GM12878 (cell line): ENCODE results near the gene NUP85. TPM values are rescaled to one million over a fixed set of nuclear protein-coding genes. Genes with fewer than 3 reads are reported as not detected.

Experiments
- ASH2L ChIP-seq: fragments of 300-600, 200-600 bp; sonication (generic); IDR thresholded peaks from 2 replicates; pipeline ENCODE4 v1.6.1; 2017; ENCODE audit warnings: low read depth, mild to moderate bottlenecking, borderline replicate concordance
- BCL11A ChIP-seq: IDR thresholded peaks from 2 replicates; pipeline ENCODE4 v1.6.1; 2011; ENCODE audit warnings: low read depth, low read length
- CHD1 ChIP-seq: IDR thresholded peaks from 2 replicates; pipeline ENCODE4 v1.6.1; 2012; ENCODE audit warnings: low read depth, low read length, improper control_type of control experiment
- CHD4 ChIP-seq: fragments of 200-600 bp; sonication (generic); IDR thresholded peaks from 2 replicates; pipeline ENCODE4 v1.6.1; 2016; ENCODE audit warnings: mild to moderate bottlenecking
- FOXK2 ChIP-seq: fragments of 450-650 bp; IDR thresholded peaks from 2 replicates; pipeline ENCODE4 v1.6.1; 2017; ENCODE audit warnings: mild to moderate bottlenecking, moderate library complexity
- HCFC1 ChIP-seq: fragments of 150-350 bp; IDR thresholded peaks from 2 replicates; pipeline ENCODE4 v1.6.1; 2014; ENCODE audit warnings: low read length
- JUND ChIP-seq: IDR thresholded peaks from 2 replicates; pipeline ENCODE4 v1.6.1; 2012; ENCODE audit warnings: low read depth, mild to moderate bottlenecking, low read length, improper control_type of control experiment, moderate library complexity
- LARP7 ChIP-seq: fragments of 450-650 bp; IDR thresholded peaks from 2 replicates; pipeline ENCODE4 v1.6.1; 2017; ENCODE audit warnings: mild to moderate bottlenecking
- MTA2 ChIP-seq: fragments of 450-650 bp; IDR thresholded peaks from 2 replicates; pipeline ENCODE4 v1.6.1; 2016; ENCODE audit warnings: low read depth, mild to moderate bottlenecking, moderate library complexity
- MXI1 ChIP-seq: fragments of 150-350 bp; IDR thresholded peaks from 2 replicates; pipeline ENCODE4 v1.6.1; 2011; ENCODE audit warnings: low read depth, mild to moderate bottlenecking, inconsistent platforms, low read length, improper control_type of control experiment
- NKRF ChIP-seq: fragments of 450-650 bp; conservative IDR thresholded peaks from 2 replicates; pipeline ENCODE4 v1.6.1; 2017; ENCODE audit warnings: mild to moderate bottlenecking, moderate library complexity
- NR2F1 ChIP-seq: fragments of 450-650 bp; conservative IDR thresholded peaks from 2 replicates; pipeline ENCODE4 v1.6.1; 2017; ENCODE audit warnings: mild to moderate bottlenecking
- PBX3 ChIP-seq: IDR thresholded peaks from 2 replicates; pipeline ENCODE4 v1.6.1; 2011; ENCODE audit warnings: mild to moderate bottlenecking, low read depth, low read length, moderate library complexity; ENCODE audit not compliant: insufficient replicate concordance
- POLR2AphosphoS2 ChIP-seq: IDR thresholded peaks from 2 replicates; pipeline ENCODE4 v1.6.1; 2011; ENCODE audit warnings: low read depth, mild to moderate bottlenecking, low read length, improper control_type of control experiment, moderate library complexity
- RUNX3 ChIP-seq: IDR thresholded peaks from 2 replicates; pipeline ENCODE4 v1.6.1; 2012; ENCODE audit warnings: low read length, inconsistent platforms
- SIN3A ChIP-seq: IDR thresholded peaks from 2 replicates; pipeline ENCODE4 v1.6.1; 2012; ENCODE audit warnings: low read depth, low read length, improper control_type of control experiment
- SREBF1 ChIP-seq: IDR thresholded peaks from 2 replicates; pipeline ENCODE4 v1.6.1; 2012; ENCODE audit warnings: mild to moderate bottlenecking, low read length
- STAT1 ChIP-seq: fragments of 450-650 bp; conservative IDR thresholded peaks from 2 replicates; pipeline ENCODE4 v1.6.1; 2014; ENCODE audit warnings: antibody characterized with exemption, mild to moderate bottlenecking
- SUZ12 ChIP-seq: fragments of 200-600 bp; sonication (generic); IDR thresholded peaks from one replicate; pipeline ENCODE4 v1.6.1; 2018; ENCODE audit warnings: antibody characterized with exemption, mild to moderate bottlenecking; ENCODE audit not compliant: unreplicated experiment
- TAF1 ChIP-seq: IDR thresholded peaks from 2 replicates; pipeline ENCODE4 v1.6.1; 2011; ENCODE audit warnings: mild to moderate bottlenecking, low read depth, low read length, borderline replicate concordance
- TCF7 ChIP-seq: IDR thresholded peaks from 2 replicates; pipeline ENCODE4 v1.6.1; 2014; ENCODE audit warnings: antibody characterized with exemption, borderline replicate concordance
- ZBED1 ChIP-seq: IDR thresholded peaks from 2 replicates; pipeline ENCODE4 v1.6.1; 2016; ENCODE audit warnings: borderline replicate concordance
- ZNF217 ChIP-seq: fragments of 450-650 bp; IDR thresholded peaks from 2 replicates; pipeline ENCODE4 v1.6.1; 2017; ENCODE audit warnings: antibody characterized with exemption, mild to moderate bottlenecking
- polyA plus RNA-seq, 11 experiments: library from polyadenylated mRNA; depleted of rRNA in 4 of 11; unstranded in 6 of 11; stranded (reverse) in 5 of 11; fragments of >200 nt; fragmentation: Nextera tagmentation in 4 of 11; fragmentation: Illumina TruSeq in 1 of 11; extraction: Ambion mirVana in 4 of 11; extraction: Trizol in 1 of 11; gene quantifications; 1 replicate in 1 of 11; 2 replicates in 10 of 11; pipeline versions ENCODE4 v1.2.1 to v1.2.3, GENCODE V29; 2011 to 2016; ENCODE audit warnings: inconsistent platforms in 2 of 11, missing spikeins in 2 of 11, low read depth in 1 of 11
- total RNA-seq, 4 experiments: library from RNA; depleted of rRNA in 3 of 4; stranded (reverse); fragments of >200 nt in 3 of 4; fragmentation: Illumina TruSeq in 1 of 4; extraction: Trizol in 1 of 4; gene quantifications; 2 replicates each; pipeline versions ENCODE4 v1.2.1 to v1.2.3, GENCODE V29; 2013 to 2021
- TF ChIP-seq, protein P1 (sequence below): fragments of 450-650 bp; IDR thresholded peaks from 2 replicates; pipeline ENCODE4 v1.6.1; 2017; ENCODE audit warnings: mild to moderate bottlenecking, moderate library complexity
- TF ChIP-seq, protein P2 (sequence below): fragments of 450-650 bp; IDR thresholded peaks from 2 replicates; pipeline ENCODE4 v1.6.1; 2017; ENCODE audit warnings: low read depth, mild to moderate bottlenecking, moderate library complexity

The NUP85 gene
- total and polyA plus RNA-seq, 10 of the 15 experiments (the other 5 are each of a cell fraction or from before 2014, with no cell fraction given) = 54.0 to 135 (median 95.4) TPM

DNA sequence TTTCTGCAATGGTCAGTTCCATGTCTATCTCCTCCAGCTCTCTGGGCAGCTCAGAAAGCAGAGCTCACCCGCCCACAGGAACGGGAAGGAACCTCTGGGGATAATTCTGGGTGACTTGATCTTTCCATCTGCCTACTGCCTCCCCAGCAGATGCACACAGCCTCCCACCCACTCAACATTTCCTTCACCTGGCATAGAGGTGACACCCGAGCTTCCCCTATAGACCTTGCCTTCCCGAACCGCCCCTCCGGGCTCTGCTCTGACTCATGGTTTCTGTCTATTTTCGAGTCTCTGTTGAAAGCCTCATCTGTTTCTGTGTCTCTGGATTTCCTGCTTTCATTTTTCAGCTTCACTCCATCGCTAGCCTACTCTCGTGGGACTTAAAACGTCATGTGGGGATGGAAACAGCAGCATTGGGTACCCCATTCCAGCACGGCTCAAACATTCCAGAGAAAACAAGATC is 44.6 kb downstream of the NUP85 start (continued):
- TF ChIP-seq PBX3 (no peak), SREBF1 (no peak), ZBED1 (peak; percentile 34; the same call in 1 of the 2 replicates), JUND (no peak), MXI1 (no peak), MTA2 (no peak), CHD1 (no peak), BCL11A (no peak), NKRF (no peak), CHD4 (no peak), ZNF217 (no peak), SUZ12 (no peak), LARP7 (no peak), HCFC1 (no peak), ASH2L (0 out of 2 replicates have a peak, but pooled peaks have one; percentile 43), TAF1 (0 out of 2 replicates have a peak, but pooled peaks have one; percentile 26), POLR2AphosphoS2 (no peak), TCF7 (no peak), STAT1 (no peak), FOXK2 (no peak), NR2F1 (no peak), SIN3A (no peak), RUNX3 (peak; percentile 36)
- TF ChIP-seq, protein P1, sequence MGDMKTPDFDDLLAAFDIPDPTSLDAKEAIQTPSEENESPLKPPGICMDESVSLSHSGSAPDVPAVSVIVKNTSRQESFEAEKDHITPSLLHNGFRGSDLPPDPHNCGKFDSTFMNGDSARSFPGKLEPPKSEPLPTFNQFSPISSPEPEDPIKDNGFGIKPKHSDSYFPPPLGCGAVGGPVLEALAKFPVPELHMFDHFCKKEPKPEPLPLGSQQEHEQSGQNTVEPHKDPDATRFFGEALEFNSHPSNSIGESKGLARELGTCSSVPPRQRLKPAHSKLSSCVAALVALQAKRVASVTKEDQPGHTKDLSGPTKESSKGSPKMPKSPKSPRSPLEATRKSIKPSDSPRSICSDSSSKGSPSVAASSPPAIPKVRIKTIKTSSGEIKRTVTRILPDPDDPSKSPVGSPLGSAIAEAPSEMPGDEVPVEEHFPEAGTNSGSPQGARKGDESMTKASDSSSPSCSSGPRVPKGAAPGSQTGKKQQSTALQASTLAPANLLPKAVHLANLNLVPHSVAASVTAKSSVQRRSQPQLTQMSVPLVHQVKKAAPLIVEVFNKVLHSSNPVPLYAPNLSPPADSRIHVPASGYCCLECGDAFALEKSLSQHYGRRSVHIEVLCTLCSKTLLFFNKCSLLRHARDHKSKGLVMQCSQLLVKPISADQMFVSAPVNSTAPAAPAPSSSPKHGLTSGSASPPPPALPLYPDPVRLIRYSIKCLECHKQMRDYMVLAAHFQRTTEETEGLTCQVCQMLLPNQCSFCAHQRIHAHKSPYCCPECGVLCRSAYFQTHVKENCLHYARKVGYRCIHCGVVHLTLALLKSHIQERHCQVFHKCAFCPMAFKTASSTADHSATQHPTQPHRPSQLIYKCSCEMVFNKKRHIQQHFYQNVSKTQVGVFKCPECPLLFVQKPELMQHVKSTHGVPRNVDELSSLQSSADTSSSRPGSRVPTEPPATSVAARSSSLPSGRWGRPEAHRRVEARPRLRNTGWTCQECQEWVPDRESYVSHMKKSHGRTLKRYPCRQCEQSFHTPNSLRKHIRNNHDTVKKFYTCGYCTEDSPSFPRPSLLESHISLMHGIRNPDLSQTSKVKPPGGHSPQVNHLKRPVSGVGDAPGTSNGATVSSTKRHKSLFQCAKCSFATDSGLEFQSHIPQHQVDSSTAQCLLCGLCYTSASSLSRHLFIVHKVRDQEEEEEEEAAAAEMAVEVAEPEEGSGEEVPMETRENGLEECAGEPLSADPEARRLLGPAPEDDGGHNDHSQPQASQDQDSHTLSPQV = no peak
- TF ChIP-seq, protein P2, sequence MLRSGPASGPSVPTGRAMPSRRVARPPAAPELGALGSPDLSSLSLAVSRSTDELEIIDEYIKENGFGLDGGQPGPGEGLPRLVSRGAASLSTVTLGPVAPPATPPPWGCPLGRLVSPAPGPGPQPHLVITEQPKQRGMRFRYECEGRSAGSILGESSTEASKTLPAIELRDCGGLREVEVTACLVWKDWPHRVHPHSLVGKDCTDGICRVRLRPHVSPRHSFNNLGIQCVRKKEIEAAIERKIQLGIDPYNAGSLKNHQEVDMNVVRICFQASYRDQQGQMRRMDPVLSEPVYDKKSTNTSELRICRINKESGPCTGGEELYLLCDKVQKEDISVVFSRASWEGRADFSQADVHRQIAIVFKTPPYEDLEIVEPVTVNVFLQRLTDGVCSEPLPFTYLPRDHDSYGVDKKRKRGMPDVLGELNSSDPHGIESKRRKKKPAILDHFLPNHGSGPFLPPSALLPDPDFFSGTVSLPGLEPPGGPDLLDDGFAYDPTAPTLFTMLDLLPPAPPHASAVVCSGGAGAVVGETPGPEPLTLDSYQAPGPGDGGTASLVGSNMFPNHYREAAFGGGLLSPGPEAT = peak; percentile 68; the same call in 1 of the 2 replicates
